ENCODE measurements around the gene SLC2A1.

The SLC2A1 gene

DNA sequence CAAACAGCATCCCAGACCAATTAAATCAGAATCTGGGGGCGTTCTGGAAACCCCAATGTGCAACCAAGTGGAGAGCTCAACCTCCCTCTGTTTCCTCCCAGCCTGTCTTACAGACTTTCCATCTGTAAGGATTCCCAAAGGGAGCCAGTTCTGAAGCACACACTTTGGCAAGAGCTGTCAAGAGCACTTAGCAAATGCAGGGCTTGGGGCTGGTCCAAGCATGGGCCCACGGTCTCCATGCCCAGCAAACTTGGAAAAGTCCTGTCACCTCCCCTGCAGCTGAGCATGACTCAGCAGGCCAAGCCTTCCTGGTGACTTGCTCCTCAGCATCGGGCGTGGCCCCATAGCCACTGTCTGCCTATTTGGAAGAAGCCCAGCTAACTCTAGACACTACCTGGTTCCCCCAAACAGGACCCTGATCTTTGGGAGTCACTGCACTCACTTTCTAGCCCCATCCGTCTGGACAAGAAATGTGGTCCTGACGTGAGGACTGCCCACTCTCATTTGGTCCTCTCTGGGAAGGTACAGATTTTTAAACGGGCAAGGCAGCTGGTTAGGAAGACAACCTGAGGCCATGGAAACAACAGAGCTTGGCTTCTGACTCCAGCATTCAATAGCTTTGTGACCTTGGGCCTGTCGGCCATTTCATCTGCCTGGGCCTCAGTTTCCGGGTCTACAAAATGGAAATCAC, 16.9 kb downstream of the SLC2A1 start:
- no peak for DNase-seq (ENCODE audit: low spot score)

DNA sequence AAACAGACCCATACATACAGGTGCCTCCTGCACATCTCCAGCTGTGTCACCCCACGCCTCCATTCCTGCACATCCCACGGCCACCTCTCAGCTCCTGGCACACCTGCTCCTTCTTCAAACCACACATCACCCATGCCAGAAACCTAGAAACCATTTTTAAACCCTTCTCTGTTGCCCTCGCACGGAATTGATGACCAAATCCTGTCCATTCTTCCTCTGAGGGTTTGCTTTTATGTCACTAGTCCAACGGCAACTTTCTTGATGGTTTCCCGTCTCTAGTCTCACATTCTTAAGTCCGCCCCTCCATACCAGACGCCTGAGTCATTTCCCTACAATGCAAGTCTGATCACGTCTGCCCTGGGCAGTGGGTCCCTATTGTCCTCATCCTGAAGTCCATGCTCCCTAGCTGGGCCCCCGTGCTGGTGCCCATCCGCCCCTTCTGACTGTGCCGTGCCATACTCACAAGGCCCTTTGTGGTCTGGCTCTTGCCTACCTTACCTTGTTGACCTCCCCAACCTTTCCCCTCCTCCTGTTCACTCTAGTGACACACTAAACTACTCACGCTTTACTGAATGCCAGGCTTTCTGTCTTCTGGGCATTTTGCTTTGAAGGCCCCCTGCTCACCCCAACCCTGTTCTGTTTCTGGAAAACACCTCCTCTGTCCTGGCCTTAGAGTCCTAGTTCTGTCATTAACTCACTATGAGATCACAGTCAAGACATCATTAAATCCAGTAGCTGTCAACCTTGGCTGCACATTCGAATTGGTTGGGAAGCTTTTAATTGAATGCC, 17.6 kb downstream of the SLC2A1 start:
- DNase-seq (ENCODE audit: low spot score) = peak; percentile 87

DNA sequence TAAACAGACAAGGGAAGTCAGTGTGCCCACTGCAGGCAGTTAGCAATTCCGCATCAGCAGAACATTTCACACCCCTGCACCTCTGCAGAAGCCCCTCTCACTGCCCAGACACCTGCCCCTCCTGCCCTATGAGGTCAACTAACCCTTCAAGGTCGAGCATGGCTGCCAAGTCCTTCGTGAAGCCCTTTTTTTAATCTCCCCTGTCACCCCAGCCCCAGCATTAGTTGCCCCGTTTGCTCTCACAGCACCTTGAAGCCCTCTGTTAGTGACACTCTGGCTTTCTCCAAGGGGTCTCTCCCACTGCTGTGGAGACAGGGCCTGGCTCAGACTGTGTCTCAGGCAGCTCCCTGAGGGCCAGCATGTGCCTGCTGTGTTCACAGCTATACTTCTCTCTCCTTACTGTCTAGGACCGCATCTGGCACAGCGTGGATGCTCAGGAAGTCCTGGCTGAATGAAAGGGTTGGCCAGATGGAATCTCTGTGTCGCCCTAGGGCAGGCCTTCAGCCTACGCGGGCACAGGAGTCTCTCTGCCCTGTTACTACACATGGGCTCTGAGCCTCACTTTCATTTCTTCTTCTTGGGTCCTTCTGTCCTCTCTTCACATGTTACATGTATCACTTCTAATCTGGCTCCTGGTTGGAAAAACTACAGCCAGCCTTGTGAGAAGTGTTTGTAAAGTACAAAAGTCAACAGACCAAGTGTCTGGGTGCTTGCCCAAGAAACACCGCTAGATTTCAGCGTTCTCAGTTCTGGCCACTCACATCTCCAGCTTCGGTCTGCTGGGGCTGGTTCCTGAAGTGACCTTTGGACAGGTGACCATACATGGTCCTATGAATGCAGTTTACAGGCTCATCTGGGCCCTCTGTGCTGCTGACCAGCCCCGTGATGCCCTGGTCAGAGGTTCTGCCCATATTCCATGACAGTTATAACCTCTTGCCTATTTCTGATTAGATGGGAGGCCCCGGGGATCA, 19.7 kb downstream of the SLC2A1 start:
- no peak for DNase-seq (ENCODE audit: low spot score)

DNA sequence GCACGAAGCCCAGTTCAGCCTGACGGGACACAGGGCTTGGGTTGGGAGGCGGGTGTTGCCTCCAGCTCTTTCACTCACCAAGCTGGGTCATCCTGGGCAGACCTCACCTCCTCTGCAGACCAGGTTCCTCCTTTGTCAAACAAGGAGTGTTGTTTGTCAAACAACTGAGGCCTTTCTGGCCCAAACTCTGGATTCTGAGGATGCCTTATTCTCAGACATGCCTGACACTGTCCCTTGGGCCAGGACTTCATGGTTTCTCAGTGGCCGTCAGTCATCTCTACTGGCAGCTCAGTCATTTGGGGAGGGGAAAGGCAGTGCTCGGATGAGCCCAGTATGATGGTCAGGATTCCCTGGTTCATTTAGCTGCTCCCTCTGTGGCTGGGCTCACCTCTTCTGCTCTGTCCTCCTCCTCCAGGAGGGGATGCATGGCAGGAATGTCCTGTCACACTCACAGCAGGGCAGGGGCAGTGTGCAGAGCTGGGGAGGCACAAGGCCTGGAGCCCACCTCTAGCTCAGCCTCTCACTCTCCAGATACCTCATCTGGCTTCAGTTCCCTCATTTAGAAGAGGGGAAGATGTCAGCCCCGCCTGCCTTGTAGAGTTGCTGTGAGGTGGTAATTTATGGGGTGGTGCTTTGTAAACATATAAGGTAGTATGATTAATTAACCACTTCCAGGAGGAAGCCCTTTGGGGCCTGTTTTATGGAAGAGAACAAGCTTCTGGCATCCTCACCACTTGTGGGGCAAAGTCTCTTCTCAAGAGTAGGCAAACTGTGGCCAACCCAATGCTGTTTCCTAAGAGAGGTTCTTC, 20.6 kb downstream of the SLC2A1 start:
- DNase-seq (ENCODE audit: low spot score) = no peak

DNA sequence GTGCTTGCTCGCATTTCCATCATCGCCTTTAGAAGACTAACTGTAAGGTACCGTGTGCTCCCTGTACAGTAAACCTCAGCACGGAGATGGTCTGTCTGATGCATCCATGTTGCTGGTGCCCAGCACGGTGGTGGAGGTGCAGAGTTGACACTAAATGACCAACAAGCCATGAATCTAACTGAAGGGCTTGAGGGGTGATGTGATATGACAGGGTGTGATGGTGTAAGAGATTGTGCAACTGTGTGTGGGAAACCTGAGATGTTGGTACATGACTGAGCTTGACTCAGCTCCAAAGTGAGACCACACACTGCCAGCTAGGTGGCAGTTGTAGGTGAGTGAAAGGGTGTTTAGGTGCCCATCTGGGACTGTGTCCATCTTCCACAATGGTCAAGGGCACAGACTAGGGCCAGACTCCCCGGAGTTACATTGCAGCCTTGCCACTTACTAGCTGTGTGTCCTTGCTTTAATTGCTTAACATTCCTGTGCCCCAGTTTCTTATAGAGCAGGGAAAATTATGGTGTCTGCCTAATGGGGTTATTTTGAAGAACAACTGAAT, 21.4 kb downstream of the SLC2A1 start:
- DNase-seq (ENCODE audit: low spot score) = no peak

DNA sequence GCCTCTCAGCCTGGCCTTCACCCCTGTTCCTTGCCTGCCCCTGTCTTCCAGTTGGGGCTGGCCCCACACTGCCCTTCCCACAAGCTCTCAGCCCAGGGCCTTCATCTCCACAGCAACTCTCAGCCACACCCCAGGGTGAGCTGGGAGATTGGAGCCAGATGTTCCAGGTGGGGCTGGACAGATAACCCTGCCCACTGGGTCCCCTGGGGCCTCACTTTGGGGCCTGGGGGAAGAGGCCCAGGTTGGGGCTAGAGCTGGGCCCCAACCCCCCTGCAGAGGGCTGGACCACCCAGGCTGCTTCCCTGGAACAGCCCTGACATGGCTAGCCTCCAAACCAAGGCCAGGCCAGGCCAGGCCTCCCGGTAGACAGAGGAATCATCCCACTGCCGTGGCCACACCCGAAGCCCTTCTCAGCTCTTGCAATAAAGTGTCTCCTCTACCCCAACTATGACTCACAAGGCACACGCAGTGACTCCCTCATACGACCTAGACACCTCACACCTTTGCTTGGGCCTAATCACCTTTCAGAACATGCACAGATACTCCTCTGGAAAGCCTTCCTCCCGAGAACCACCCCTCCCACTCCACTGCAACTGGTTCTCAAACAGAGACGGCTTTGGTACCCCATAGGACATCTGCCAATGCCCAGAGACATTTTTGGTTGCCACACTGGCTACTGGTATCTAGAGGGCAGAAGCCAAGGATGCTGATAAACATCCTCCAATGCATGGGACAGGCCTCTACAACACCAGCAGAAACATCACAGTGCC, 22.2 kb downstream of the SLC2A1 start:
- no peak for DNase-seq (ENCODE audit: low spot score)

DNA sequence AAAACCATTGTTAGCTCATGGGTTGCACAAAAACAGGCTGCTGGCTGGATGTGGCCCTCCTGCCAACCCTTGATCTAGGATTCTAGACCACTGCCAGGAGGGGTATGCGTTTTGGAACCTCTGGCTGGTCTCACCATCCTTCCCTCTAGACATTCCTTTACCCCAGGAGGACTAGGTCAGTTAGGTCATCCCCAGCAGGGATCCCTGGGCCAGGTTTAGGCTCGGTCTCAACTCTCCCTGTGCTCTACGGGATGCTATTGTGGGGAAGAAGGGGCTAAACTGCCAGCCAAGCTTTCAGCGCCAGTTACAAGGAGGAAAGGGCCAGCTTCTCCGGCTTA, 22.7 kb downstream of the SLC2A1 start:
- no peak for DNase-seq (ENCODE audit: low spot score)

DNA sequence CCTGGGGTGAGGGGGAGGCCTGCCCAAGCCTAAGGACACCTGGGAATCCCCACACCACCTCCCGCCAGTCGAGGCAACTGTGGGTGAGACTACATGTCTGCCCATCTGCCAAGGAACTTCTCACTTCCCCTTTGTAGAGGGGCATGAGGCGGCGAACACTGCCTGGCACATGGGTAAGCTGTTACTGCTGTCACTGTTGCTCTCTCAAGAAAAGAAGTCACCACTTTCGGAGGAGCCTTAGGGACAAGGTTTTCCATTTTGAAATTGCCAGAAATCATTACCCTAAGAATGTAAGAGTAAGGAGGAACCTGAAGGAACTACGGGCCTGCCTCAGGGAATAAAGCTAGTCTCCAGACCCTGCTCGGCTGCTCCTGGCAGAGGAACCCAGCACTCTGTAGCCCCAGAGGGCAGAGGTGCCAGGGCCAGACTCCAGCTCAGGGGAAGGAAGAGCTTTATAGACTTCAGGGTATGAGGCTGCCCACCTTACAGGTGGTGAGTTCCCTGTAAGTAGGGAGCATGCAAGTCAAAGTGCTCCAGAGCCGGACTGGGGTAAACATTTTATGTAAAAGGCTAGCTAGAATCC, 23.3 kb downstream of the SLC2A1 start:
- DNase-seq (ENCODE audit: low spot score) = no peak

DNA sequence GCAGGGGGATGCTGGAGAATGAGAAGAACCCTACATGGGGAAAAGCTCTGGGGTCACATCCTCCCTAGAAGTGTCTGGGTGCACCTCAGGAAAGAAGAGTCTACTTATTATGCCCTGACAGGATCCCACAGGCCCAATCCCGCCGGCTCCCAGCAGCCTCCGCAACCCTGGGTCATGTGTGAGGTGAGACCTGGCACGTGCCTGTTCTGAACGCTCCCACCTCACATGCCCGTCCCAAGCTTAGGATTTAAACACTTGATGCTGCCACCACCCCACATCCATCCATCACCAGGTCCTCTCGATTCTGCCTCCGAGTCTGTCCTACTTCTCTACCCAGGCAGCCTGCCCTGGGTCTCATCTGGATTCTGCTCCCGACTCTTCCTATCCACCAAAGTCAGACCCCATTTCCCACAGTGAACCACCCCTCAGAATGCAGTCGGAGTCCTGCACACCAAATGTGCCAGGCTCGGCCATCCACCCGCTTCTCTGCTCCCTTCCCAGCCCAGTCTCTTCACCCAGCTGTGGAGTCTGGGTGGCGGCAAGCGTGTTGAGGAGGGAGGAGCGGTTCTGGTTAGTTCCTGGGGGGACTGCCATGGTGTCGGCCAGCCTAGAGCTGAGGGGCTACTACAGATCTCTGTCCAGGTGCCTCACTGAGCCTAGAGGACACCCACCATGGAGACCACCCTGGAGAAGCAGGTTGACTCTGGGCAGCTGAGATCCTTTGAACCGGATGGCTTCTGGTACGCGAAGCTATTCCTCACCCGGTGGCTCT, 23.9 kb downstream of the SLC2A1 start:
- DNase-seq (ENCODE audit: low spot score) = no peak

DNA sequence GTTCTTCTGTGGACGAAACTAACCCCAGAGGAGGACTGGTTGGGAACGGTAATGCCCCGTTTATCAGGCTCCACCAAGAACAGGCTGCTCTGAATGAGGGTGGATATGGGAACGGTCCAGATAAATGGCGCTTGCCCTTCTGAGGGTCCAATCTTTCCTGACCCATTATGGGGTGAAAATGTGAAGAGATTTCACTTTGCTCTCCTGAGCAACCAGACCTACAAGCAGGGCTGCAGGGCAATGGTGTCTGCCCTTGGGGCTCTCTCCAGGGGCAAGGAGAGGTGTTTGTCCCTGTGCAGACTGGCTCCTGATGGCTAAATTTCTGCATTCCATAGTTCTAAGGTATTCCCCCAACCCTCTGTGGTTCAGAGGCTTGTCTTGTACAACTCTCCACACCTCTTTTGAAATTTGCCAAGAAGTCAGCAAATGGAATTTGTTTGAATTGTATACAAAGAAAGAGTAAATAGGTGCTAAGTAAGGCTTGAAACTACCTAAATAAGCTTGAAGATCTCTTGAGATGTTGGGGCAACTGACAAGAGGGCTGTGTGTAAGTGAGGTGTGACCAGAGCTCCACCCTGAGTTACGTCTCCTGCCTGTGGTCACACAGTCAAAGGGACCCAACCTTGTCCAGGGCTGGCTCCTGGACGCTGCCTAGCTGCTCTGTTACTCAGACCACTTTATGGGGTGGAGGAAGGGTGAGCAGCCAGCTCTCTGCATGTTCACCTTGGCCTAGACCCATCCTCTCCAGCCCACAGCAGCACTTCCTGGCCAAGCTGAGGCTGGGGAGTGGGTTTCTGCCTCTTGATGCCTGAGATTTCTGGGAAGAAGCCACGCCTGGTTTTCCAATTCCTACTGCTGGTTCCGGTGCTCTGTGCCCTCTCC, 24.8 kb downstream of the SLC2A1 start:
- no peak for DNase-seq (ENCODE audit: low spot score)

DNA sequence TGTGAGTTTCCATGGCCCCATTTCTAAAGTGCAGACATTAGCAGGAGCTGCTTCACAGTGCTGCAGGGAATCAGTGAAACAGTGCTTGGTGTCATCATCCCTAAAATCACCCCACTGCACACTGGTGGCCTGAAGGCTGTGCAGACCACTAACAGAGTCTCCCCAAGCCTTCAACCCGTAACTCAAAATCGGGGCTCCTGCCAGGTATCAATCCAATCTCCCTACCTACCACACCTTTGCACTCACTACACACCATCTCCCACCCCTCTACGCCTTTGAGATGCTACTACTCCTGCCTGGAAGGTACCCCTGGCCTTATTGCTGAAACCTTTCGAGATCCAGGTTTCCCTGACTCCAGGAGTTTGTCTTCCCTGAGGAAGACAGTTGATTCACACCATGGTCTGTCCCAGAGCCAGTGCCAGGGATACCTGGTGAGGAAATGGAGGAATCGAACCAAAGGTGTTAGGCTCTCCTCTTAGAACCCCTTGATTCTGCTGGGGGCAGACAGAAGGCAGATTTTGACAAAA, 25.5 kb downstream of the SLC2A1 start:
- DNase-seq (ENCODE audit: low spot score) = no peak

DNA sequence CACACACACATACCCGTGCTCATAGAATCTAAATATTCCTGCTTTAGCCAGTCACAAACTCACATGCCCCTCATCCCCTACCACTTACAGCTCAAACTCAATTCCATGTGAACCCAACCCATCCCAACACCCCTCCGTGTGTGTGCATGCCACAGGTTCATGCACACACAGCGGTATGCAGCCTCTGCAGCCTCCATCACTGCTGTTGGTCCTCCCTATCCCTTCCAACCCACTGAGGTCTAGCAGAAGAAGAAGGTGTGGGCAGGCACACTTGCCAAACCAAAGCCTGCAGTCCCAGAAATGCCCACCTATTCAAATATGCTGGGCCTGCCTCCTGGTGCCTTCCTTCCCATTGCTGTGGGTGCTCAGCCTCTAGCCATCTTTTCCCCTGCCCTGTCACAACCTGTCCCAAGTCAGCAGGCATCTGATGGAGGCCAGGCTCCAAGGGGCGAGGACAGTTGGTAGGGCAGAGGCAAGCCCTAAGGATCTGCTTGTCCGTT, 26.2 kb downstream of the SLC2A1 start:
- no peak for DNase-seq (ENCODE audit: low spot score)

DNA sequence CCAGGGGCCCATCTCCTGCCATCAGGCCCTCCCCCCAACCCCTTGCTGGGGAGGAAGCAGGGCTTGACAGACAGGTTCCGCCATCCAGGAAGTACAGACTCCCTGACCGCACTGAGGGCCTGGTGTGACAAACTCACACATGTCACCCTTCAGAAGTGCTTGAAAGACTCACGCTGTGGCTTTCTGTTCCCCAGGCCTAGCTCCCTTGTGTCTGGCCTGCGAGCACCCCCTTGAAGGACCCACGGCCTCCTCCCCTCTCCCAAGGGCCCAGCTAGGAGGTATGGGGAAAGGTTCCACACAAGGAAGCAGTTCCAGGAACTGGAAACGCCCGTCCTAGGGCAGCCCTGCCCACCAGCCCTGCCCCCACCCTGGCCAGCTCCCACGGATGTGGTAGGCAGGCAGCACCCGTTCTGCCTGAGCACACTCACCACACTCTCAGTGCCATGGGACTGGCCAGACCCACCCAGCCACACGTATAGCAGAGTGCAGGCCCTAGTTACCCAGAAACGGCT, 26.7 kb downstream of the SLC2A1 start:
- DNase-seq (ENCODE audit: low spot score) = no peak

DNA sequence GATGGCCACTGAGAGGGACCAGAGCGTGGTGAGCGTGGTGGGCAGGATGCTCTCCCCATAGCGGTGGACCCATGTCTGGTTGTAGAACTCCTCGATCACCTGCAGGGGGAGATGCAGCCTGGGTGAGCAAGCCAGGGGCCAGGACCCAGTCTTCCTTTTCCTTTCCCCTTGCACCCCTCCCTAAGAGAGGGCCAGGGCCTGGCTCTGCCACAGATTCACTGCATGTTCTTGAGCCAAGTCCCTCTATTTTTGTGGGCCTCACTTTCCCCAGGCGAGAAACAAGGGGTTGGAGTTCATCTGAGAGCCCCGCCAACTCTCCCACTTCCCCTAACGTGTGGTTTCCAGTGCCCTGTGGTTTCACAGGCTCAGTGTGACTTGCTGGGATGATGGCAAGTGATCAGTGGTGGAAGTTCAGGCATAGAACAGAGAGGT, 27.5 kb downstream of the SLC2A1 start:
- DNase-seq (ENCODE audit: low spot score) = no peak

DNA sequence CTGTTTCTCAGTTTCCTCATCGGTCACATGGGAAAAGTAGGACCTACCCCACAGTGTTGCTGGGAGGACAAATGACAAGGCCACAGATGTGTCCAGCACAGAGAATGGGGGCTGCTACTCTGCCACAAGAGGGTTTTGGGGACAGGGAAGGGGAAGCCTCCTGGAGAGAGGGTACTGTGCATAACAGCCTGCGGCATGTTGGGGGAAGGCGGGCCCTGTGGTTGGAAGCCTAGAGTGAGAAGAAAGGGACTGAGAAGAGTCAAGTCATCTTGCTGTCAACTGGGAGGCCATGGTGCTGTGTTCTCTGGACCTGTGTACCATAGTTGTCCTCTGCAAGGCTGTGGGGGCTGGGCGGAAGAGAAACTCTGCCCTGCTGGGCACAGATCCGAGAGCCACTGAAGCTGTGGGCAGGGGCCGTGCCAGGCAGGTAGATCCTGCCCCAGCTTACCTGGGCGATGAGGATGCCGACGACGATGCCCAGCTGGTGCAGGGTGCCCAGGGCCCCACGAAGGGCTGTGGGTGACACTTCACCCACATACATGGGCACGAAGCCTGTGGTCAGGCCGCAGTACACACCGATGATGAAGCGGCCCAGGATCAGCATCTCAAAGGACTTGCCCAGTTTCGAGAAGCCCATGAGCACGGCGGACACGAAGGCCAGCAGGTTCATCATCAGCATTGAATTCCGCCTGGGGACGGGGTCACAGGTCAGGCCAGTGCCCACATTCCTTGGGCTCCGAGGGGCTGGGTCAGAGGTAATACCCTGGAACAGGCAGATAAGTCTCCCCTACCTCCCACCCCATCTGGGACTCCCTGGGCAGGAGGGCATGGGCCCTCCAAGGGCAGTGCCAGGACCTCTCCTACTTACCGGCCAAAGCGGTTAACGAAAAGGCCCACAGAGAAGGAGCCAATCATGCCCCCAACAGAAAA, 28.2 kb downstream of the SLC2A1 start:
- DNase-seq (ENCODE audit: low spot score) = no peak

DNA sequence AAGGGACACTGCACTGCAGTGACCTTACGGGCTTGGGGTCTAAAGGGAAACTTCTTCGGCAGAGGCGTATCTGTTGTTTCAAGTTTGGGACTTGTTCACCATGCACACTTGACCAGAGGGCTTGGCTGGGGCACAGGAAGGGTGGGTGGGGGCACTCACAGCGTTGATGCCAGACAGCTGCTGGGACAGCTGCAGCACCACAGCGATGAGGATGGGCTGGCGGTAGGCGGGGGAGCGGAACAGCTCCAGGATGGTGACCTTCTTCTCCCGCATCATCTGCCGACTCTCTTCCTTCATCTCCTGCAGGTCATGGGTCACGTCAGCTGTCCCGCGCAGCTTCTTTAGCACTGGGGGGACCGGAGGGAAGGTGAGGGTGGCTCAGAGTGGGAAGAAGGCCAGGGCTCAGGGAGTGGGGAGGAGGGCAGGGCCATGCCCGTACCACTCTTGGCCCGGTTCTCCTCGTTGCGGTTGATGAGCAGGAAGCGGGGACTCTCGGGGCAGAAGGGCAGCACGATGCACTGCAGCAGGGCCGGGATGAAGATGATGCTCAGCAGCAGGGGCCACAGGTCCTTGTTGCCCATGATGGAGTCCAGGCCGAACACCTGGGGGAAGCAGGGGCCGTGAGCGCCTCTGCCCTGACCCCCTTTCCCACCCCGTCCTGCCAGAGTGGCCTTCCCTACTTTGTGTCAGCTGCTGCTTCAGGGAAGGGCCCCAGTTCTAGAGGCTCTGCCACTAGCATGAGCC, 29.1 kb downstream of the SLC2A1 start:
- DNase-seq (ENCODE audit: low spot score) = no peak

Data from COLO829 (cell line).